Activated naive CD8-positive, alpha-beta T cell (primary cell): ENCODE data around the gene NTSR1.

Source experiments
- H3K27ac Mint-ChIP-seq: one replicate; pipeline ENCODE4 v1.8.0; 2021; ENCODE audit warnings: mixed read lengths
- H3K27me3 Mint-ChIP-seq: one replicate; pipeline ENCODE4 v1.8.0; 2021; ENCODE audit warnings: mixed read lengths
- H3K36me3 Mint-ChIP-seq: one replicate; pipeline ENCODE4 v1.8.0; 2021; ENCODE audit warnings: mixed read lengths
- H3K4me1 Mint-ChIP-seq: one replicate; pipeline ENCODE4 v1.8.0; 2021; ENCODE audit warnings: low read depth, mixed read lengths
- H3K4me3 Mint-ChIP-seq: one replicate; pipeline ENCODE4 v1.8.0; 2021; ENCODE audit warnings: mild to moderate bottlenecking, mixed read lengths
- H3K9me3 Mint-ChIP-seq: one replicate; pipeline ENCODE4 v1.8.0; 2021; ENCODE audit warnings: low read depth, mixed read lengths

NTSR1 gene

DNA sequence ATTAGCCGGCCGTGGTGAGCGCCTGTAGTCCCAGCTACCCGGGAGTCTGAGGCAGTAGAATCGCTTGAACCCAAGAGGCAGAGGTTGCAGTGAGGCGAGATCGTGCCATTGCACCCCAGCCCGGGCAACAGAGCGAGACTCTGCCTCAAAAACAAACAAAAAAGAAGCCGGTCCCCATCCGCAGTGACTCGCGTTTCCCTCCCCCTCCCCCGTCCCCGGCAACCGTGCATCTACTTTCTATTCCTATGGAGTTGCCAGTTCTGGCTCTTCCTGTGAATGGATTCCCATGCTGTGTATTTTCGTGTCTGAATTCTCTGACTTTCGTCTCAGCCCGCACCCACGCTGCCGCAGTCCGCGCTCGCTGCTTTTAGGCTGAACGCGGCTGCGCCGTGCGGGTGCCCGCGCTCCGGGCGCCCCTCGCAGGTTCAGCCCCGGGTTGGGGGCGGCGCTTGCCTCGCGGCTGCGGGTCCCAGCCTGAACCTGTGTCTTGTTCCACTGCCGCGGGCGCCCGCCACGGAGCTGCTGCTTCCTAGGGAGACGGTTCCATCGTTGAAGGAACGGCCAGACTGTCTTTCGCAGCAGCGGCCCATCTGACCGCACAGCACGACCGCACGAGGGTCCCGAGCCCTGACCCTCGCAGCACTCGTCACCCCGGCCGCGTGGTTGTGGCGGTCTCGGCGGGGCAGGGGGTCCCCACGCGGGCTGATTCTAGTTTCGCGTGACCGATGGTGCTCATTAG lies 86.6 kb downstream of the NTSR1 start:
- Mint-ChIP-seq H3K9me3 (no peaks in the 10 kb centered on the region), H3K27me3 (no peaks in the 10 kb centered on the region), H3K27ac (peak overlapping the region; percentile 96), H3K4me1 (peaks cover 37% of the 10 kb centered on the region), H3K4me3 (peak overlapping the region; percentile 91), H3K36me3 (no peaks in the 10 kb centered on the region)

DNA sequence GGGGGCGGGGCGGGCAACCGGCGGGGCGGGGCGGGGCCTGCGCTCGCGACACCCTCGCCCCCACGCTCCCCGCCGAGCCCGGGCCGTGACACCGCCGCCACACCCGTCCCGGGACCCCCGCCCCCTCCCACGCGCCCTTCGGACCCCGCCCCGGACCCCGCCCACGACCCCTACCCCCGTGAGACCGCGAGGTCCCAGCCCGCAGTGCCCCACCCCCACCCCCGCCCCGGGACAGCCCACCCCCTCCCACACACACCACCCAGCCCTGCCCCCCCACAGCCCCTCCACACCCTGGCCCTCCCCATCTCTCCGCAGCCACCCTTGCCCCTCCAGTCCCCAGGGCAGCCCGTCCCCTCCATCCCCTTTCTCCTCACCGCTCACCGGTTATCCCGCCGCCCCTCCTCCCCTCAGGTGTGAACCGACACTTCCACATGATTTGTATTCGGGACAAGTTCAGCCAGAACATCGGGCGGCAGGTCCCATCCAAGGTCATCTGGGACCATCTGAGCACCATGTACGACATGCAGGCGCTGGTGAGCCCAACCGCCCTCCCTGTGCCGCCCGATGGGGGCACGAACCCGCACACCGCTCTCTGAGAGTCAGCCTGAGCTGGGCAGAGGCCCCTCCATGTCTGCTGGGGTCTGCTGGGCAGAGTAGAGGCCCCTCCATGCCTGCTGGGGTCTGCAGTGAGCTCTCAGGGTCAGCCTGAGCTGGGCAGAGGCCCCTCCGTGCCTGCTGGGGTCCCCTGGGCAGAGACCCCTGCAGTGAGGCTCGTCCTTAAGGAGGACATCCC lies 88.3 kb downstream of the NTSR1 start:
- Mint-ChIP-seq H3K4me1 (peaks cover 28% of the 10 kb centered on the region), H3K36me3 (no peaks in the 10 kb centered on the region)

GRCh38 chr20:62797671-62798532 lies 89.3 kb downstream of the NTSR1 start:
- Mint-ChIP-seq H3K27me3 (no peaks in the 10 kb centered on the region), H3K4me3 (peak overlapping the region; percentile 78), H3K4me1 (peaks cover 26% of the 10 kb centered on the region), H3K36me3 (no peaks in the 10 kb centered on the region), H3K9me3 (no peaks in the 10 kb centered on the region), H3K27ac (peak overlapping the region; percentile 79)

More for the DNA sequence above, 88.3 kb downstream of the NTSR1 start:
- Mint-ChIP-seq H3K27ac (peak overlapping the region; percentile 79), H3K27me3 (no peaks in the 10 kb centered on the region), H3K4me3 (peak overlapping the region; percentile 78), H3K9me3 (no peaks in the 10 kb centered on the region)

GRCh38 chr20:62799036-62799435 lies 90.4 kb downstream of the NTSR1 start:
- Mint-ChIP-seq H3K36me3 (no peaks in the 10 kb centered on the region), H3K4me1 (peaks cover 19% of the 10 kb centered on the region), H3K27me3 (no peaks in the 10 kb centered on the region), H3K4me3 (no peak overlapping the region), H3K27ac (no peak overlapping the region), H3K9me3 (no peaks in the 10 kb centered on the region)

DNA sequence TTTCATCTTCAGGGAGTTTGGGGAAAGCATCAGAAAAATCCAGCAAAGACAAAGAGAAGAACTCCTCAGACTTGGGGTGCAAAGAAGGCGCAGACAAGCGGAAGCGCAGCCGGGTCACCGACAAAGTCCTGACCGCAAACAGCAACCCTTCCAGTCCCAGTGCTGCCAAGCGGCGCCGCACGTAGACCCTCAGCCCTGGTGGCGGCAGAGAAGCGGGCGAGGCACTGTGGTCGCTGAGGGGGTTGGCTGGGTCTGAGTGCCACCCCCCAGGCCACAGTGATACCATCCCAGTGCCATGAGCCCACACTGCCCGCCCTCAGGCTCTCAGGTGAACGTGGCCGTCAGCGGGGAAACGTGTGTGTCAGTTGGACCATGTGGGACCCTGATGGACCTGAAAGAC lies 90.8 kb downstream of the NTSR1 start:
- no peak overlapping the region for H3K4me3 Mint-ChIP-seq
- no peaks in the 10 kb centered on the region for H3K9me3 Mint-ChIP-seq
- no peaks in the 10 kb centered on the region for H3K27me3 Mint-ChIP-seq
- no peaks in the 10 kb centered on the region for H3K36me3 Mint-ChIP-seq
- H3K4me1 Mint-ChIP-seq = peaks cover 22% of the 10 kb centered on the region
- H3K27ac Mint-ChIP-seq = no peak overlapping the region

DNA sequence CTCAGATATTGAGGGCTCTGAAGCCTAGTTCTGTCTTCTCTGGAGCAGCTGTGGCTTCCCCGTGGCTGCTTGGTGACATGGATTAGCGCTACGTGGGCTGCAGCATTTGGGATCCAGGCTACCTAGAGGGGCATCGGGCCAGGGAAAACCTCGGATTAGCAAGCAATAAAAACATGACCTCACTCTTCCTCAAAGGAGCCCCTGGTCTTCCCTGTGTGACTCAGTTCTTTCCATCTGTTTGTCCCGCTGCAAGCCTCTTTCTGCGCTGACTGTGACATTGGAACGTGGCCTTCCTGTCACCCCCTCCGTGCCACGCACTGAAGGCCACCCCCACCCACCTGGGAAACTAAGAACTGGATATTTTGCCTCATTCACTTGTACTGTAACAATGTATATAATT lies 91.2 kb downstream of the NTSR1 start:
- Mint-ChIP-seq H3K36me3 (no peaks in the 10 kb centered on the region), H3K4me3 (no peak overlapping the region), H3K4me1 (peaks cover 20% of the 10 kb centered on the region), H3K9me3 (no peaks in the 10 kb centered on the region), H3K27me3 (no peaks in the 10 kb centered on the region), H3K27ac (no peak overlapping the region)

- Mint-ChIP-seq H3K27ac (peak overlapping the region; percentile 34), H3K36me3 (no peaks in the 10 kb centered on the region), H3K27me3 (no peaks in the 10 kb centered on the region), H3K9me3 (no peaks in the 10 kb centered on the region), H3K4me1 (peaks cover 20% of the 10 kb centered on the region), H3K4me3 (no peak overlapping the region)
Measured at GRCh38 chr20:62800314-62801259, 92.0 kb downstream of the NTSR1 start.

- no peaks in the 10 kb centered on the region for H3K36me3 Mint-ChIP-seq
- no peak overlapping the region for H3K27ac Mint-ChIP-seq
Measured at GRCh38 chr20:62801284-62802010, 92.8 kb downstream of the NTSR1 start.

GRCh38 chr20:62802026-62802712 lies 93.5 kb downstream of the NTSR1 start:
- Mint-ChIP-seq H3K36me3 (no peaks in the 10 kb centered on the region), H3K27ac (no peak overlapping the region), H3K9me3 (no peaks in the 10 kb centered on the region), H3K4me3 (no peak overlapping the region), H3K27me3 (no peaks in the 10 kb centered on the region), H3K4me1 (peaks cover 24% of the 10 kb centered on the region)

More at GRCh38 chr20:62801284-62802010, 92.8 kb downstream of the NTSR1 start:
- no peak overlapping the region for H3K4me3 Mint-ChIP-seq
- no peaks in the 10 kb centered on the region for H3K27me3 Mint-ChIP-seq
- H3K9me3 Mint-ChIP-seq = no peaks in the 10 kb centered on the region
- H3K4me1 Mint-ChIP-seq = peaks cover 19% of the 10 kb centered on the region

DNA sequence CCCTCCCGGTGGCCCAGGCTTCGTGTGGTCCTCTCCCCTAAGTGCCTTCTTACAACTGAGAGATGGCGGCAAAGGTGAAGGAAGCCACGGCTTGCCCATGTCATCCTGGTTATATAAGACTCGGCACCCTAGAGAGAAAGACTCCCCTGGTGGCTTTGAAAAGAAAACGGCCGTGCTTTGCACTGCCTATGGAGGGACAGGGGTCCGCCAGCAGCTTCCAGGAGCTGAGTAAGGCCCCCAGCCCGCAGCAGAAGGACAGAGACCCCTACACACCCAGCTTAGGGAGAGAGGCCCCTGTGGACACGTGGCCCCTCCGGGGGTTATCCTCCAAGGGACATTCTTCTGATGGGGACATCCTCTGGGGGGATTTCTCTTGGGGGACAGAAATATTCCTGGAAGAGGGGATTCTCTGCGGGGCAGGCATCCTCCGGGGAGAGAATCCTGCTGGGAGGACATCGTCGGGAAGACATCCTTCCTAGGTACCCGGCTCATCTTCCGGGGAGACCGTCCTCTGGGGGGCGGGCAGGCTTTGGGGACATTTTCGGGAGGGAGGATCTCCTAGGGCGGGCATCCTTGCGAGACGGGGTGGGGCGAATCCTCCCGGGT lies 95.5 kb downstream of the NTSR1 start:
- H3K4me1 Mint-ChIP-seq = peaks cover 23% of the 10 kb centered on the region
- H3K27ac Mint-ChIP-seq = peak overlapping the region; percentile 95
- H3K36me3 Mint-ChIP-seq = no peaks in the 10 kb centered on the region
- peak overlapping the region; percentile 93 for H3K4me3 Mint-ChIP-seq
- H3K27me3 Mint-ChIP-seq = no peaks in the 10 kb centered on the region
- H3K9me3 Mint-ChIP-seq = no peaks in the 10 kb centered on the region

DNA sequence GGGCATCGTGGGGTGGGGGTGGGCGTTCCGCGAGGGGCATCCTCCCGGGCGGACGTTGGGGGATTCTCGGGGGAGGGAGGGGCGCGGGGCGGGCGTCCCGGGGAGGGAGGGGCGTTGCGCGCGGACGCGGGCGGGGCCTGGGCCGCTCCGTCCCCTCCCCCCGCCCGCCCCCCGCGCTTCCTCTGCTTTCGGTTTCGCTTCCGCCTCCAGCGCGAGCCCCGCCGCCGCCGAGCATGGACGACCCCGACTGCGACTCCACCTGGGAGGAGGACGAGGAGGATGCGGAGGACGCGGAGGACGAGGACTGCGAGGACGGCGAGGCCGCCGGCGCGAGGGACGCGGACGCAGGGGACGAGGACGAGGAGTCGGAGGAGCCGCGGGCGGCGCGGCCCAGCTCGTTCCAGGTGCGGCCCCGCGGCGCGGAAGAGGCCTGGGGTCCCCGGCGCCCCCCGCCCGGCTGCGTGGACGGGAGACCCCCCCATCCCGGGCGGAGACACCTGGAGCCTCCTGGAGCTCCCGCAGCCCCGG lies 96.1 kb downstream of the NTSR1 start, which contains the start of gene OGFR:
Gene OGFR, plus strand, starts transcription at position 209 of the 528 bp plus-strand sequence. Its CDS starts 25 bp downstream, at position 234.
- Mint-ChIP-seq H3K36me3 (no peaks in the 10 kb centered on the region), H3K27me3 (no peaks in the 10 kb centered on the region), H3K9me3 (no peaks in the 10 kb centered on the region), H3K27ac (peak within 1 kb of the TSS; percentile 95), H3K4me1 (peaks cover 23% of the 10 kb centered on the region), H3K4me3 (peak within 1 kb of the TSS; percentile 93)

- Mint-ChIP-seq H3K27me3 (no peaks in the 10 kb centered on the region), H3K4me1 (peaks cover 23% of the 10 kb centered on the region), H3K4me3 (peak overlapping the region; percentile 86), H3K36me3 (no peaks in the 10 kb centered on the region), H3K27ac (no peak overlapping the region), H3K9me3 (no peaks in the 10 kb centered on the region)
Measured at GRCh38 chr20:62805155-62805710, 96.6 kb downstream of the NTSR1 start.
